ENCODE measurements around the gene LIMS3.
"Not testable (repeated sequence)": the region's sequence is repeated elsewhere in the genome, so short reads cannot be mapped to it uniquely, and the experiment has no call there.

DNA sequence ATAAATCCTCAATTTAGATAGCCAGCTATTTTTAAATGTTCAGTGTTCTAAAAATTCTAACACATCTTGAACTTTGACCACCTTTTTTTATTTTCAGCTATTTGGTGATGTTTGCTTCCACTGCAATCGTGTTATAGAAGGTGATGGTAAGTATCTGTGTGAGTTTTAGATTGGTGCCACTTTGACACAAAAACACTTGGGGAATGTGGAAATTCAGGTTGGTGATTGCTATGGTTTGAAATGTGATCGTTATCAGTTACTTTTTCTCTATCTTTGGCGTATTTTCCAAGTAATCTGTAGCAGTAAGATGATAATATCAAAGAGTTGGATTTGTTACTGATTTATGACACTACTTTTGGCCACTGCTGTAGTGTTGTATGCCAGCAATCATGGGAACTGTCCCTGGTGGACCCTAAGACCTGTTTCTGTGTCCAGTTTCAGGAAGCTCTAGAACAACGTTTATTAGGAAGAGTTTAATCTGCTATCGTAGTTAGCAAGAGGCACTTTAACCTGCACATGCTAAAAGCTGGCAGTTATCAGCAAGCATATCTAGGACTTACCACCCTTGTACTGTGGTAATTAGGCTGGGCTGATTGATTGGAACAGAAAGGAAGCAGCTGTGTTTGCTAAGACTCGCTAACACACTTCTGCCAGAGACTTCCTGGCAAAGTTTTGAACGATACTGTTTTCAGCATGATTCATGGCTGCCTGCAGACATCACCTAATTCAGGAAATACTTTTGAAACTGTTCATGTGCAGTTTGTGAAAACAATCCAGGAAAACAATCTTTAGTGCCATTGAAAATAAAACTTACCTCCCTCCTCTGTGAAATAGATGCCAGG lies 23.3 kb downstream of the LIMS3 start:
- TF ChIP-seq, protein P1, sequence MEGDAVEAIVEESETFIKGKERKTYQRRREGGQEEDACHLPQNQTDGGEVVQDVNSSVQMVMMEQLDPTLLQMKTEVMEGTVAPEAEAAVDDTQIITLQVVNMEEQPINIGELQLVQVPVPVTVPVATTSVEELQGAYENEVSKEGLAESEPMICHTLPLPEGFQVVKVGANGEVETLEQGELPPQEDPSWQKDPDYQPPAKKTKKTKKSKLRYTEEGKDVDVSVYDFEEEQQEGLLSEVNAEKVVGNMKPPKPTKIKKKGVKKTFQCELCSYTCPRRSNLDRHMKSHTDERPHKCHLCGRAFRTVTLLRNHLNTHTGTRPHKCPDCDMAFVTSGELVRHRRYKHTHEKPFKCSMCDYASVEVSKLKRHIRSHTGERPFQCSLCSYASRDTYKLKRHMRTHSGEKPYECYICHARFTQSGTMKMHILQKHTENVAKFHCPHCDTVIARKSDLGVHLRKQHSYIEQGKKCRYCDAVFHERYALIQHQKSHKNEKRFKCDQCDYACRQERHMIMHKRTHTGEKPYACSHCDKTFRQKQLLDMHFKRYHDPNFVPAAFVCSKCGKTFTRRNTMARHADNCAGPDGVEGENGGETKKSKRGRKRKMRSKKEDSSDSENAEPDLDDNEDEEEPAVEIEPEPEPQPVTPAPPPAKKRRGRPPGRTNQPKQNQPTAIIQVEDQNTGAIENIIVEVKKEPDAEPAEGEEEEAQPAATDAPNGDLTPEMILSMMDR (IDR thresholded peaks at IDR 0.05; ENCODE audit: insufficient read depth, low read depth, low read length), result not testable (repeated sequence)
- TF ChIP-seq EZH2 (IDR thresholded peaks at IDR 0.05; ENCODE audit: insufficient read depth, low read length), result not testable (repeated sequence)
